A204.1 (cell line): Measurements from ENCODE around the gene USP36.

Experiments
- FAIRE-seq: peaks from 2 replicates; lab custom pipeline; 2012; peaks lifted over from hg19 to GRCh38; lab: Jason Lieb, UNC

USP36 gene

GRCh38 chr17:78836420-78837021 is 4.1 kb downstream of the USP36 start:
- no peak for FAIRE-seq

- no peak for FAIRE-seq
Measured at GRCh38 chr17:78834571-78834970, 6.0 kb downstream of the USP36 start.

- no peak for FAIRE-seq
Measured at GRCh38 chr17:78832541-78832810, 8.1 kb downstream of the USP36 start.

- FAIRE-seq, result no peak
Measured at GRCh38 chr17:78831688-78832540, 8.7 kb downstream of the USP36 start.

- no peak for FAIRE-seq
Measured at GRCh38 chr17:78829477-78829876, 11.1 kb downstream of the USP36 start.

GRCh38 chr17:78828470-78829185 is 12.0 kb downstream of the USP36 start:
- no peak for FAIRE-seq

- no peak for FAIRE-seq
Measured at GRCh38 chr17:78826836-78827509, 13.6 kb downstream of the USP36 start.

- no peak for FAIRE-seq
Measured at GRCh38 chr17:78826421-78826820, 14.2 kb downstream of the USP36 start.

- no peak for FAIRE-seq
Measured at GRCh38 chr17:78825696-78826095, 14.9 kb downstream of the USP36 start.

GRCh38 chr17:78824240-78824639 is 16.4 kb downstream of the USP36 start:
- FAIRE-seq, result no peak

GRCh38 chr17:78823282-78824046 is 17.1 kb downstream of the USP36 start:
- no peak for FAIRE-seq

GRCh38 chr17:78822552-78822951 is 18.1 kb downstream of the USP36 start:
- FAIRE-seq, result no peak

- FAIRE-seq, result no peak
Measured at GRCh38 chr17:78821961-78822360, 18.7 kb downstream of the USP36 start.

- no peak for FAIRE-seq
Measured at GRCh38 chr17:78820841-78821240, 19.8 kb downstream of the USP36 start.

- FAIRE-seq, result no peak
Measured at GRCh38 chr17:78819806-78820792, 20.5 kb downstream of the USP36 start.

- FAIRE-seq, result no peak
Measured at GRCh38 chr17:78819402-78819801, 21.2 kb downstream of the USP36 start.

- FAIRE-seq, result no peak
Measured at GRCh38 chr17:78818932-78819331, 21.7 kb downstream of the USP36 start.

GRCh38 chr17:78818152-78818846 is 22.3 kb downstream of the USP36 start:
- no peak for FAIRE-seq

- FAIRE-seq, result no peak
Measured at GRCh38 chr17:78817123-78817522, 23.5 kb downstream of the USP36 start.

- FAIRE-seq, result no peak
Measured at GRCh38 chr17:78815696-78816095, 24.9 kb downstream of the USP36 start.
